GM21576 (cell line): ENCODE data around the gene TIPRL.

Experiments used
- ATAC-seq: cut with Tn5 transposase; IDR thresholded peaks from one replicate; pipeline ENCODE4 v1.9.1; 2021; ENCODE audit warnings: mild to moderate bottlenecking, moderate library complexity; ENCODE audit not compliant: unreplicated experiment

The TIPRL gene

GRCh38 chr1:168243636-168244212, 65.0 kb downstream of the TIPRL start:
- ATAC-seq: no peak

- ATAC-seq: no peak
Observed at GRCh38 chr1:168245042-168245441, 66.3 kb downstream of the TIPRL start.

- no peak for ATAC-seq
Observed at GRCh38 chr1:168246506-168246905, 67.7 kb downstream of the TIPRL start.
